HAP-1 (cell line): Measurements from ENCODE around the gene WT1.

ENCODE experiments used
- DNase-seq, 2 experiments: peaks; one replicate each; pipeline ENCODE4 v3.0.0-alpha.2; 2016 to 2020; ENCODE audit warnings: low spot score in 2 of 2
- H3K27me3 ChIP-seq: fragments of 250-450 bp; sonication (Bioruptor Pico); 2 replicates; pipeline ENCODE4 v1.5.1; 2020; ENCODE audit warnings: low read depth, mild to moderate bottlenecking, moderate library complexity
- H3K36me3 ChIP-seq: fragments of 250-450 bp; sonication (Bioruptor Pico); replicated peaks from 2 replicates; pipeline ENCODE4 v1.5.1; 2020; ENCODE audit warnings: mild to moderate bottlenecking
- H3K4me1 ChIP-seq: fragments of 250-450 bp; sonication (Bioruptor Pico); 2 replicates; pipeline ENCODE4 v1.5.1; 2020; ENCODE audit warnings: mild to moderate bottlenecking
- H3K4me3 ChIP-seq: fragments of 250-450 bp; sonication (Bioruptor Pico); 2 replicates; pipeline ENCODE4 v1.5.1; 2020; ENCODE audit warnings: mild to moderate bottlenecking, moderate library complexity
- H3K9me3 ChIP-seq: fragments of 250-450 bp; sonication (Bioruptor Pico); 2 replicates; pipeline ENCODE4 v1.5.1; 2020; ENCODE audit warnings: mild to moderate bottlenecking, moderate library complexity
- in situ Hi-C: fragments of 300-500 bp; cut with MboI; formaldehyde crosslinking; loops from 3 replicates; pipeline ENCODE4 v1.14.3; 2020; ENCODE audit warnings: low sequenced_read_pairs, inconsistent platforms, mixed read lengths

Gene WT1

DNA sequence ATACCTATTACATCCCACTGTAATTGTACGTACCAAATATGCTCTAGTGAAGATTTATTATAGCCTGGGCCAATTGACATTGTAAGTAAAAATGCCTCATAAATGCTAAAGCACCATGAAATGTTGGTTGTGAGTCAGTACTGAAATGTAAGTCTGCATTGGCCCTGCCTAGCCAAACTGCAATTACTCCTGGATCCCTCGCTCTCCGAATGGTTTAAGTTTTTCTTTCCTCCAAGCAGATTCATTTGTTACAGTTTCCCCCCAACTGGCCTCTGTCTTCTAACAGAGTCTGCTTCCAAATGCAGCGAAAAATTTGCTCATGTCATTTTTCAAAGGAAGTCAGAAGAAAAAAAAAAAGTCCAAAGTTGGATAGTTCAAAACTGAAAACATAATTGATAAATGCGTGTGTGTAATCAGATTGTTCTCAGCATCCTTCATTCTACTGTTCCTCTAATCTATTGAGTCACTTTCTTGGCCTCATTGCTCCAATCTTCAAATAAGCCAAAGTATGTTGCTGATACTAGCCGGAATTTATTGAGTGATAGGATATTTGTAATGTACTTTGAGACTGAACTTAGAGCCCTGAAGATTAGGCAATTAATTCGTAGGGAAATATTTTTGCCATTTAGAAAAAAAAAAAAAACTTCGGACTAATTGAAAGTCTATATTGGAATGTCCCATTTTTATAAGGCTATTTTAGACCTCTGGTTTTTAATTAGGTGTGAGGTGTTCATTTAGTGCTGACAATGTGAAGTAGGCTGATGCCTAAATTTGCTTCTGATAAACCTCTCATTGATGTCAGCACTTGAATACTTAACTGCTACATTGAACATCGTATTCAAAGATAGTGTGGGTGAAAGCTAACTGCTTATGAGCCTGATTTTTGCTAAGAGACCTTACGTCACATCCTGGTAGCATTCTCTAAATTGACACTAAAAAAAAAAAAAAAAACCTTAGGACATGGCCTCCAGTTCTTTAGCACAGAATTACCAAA is 93.4 kb downstream of the WT1 start:
- no peaks in the 10 kb centered on the region for H3K4me1 ChIP-seq
- H3K27me3 ChIP-seq = 0 out of 2 replicates have a peak, but pooled peaks cover 4% of the 10 kb centered on the region
- no peaks in the 10 kb centered on the region for H3K9me3 ChIP-seq
- DNase-seq = no peak
- H3K36me3 ChIP-seq = no peaks in the 10 kb centered on the region
- no peak overlapping the region for H3K4me3 ChIP-seq
- in situ Hi-C loops = no loop called here

DNA sequence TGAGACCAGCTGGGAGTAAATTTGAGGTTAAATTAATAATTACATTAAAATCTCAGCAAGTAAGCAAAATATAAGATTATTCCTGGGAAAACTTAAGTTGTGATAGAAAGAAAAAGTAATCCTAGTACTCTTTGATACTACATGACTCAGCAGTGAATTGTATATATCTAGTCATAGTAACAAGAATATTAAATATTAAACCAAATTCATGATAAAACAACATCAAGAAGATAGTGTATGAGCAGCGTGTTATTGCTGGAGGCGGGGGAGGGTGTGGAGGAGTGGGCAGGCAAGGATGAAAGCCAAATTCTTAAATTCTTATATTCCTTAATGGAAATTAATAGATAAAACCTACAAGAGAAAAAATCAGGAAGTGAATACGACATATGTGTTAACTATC is 95.2 kb downstream of the WT1 start:
- no peaks in the 10 kb centered on the region for H3K36me3 ChIP-seq
- H3K27me3 ChIP-seq = 0 out of 2 replicates have a peak, but pooled peaks cover 4% of the 10 kb centered on the region
- in situ Hi-C loops = no loop called here
- no peaks in the 10 kb centered on the region for H3K4me1 ChIP-seq
- H3K4me3 ChIP-seq = no peak overlapping the region
- DNase-seq = no peak
- H3K9me3 ChIP-seq = no peaks in the 10 kb centered on the region
